Measurements from ENCODE around the gene BET1L. TPM values are rescaled to one million over a fixed set of nuclear protein-coding genes. Genes with fewer than 3 reads are reported as not detected.

BET1L gene
- total RNA-seq, 1 donor, result 16.2 TPM

- no peak for TF ChIP-seq CTCF (IDR thresholded peaks at IDR 0.05; ENCODE audit: insufficient read depth, low read length)
- peak within 1 kb of the TSS; percentile 78 for H3K4me3 ChIP-seq (ENCODE audit: low read depth, low read length)
- DNase-seq (ENCODE audit: low read depth), result peak; percentile 73
These were observed 29.9 kb upstream of the BET1L start, which contains the start of gene PSMD13 for GRCh38 chr11:236774-237767. Gene PSMD13, plus strand, starts transcription at chr11:236976. Its CDS starts 74 bp downstream, at chr11:237050.

- peak within 1 kb of the TSS; percentile 78 for H3K4me3 ChIP-seq (ENCODE audit: low read depth, low read length)
- DNase-seq (ENCODE audit: low read depth), result peak; percentile 67
- TF ChIP-seq CTCF (IDR thresholded peaks at IDR 0.05; ENCODE audit: insufficient read depth, low read length), result peak; percentile 37
These were observed 29.0 kb upstream of the BET1L start, which contains the start of gene SIRT3 for GRCh38 chr11:235997-236773. Gene SIRT3, minus strand, starts transcription at chr11:236342. Its CDS starts 14 bp downstream, at chr11:236328.

- no peak for TF ChIP-seq CTCF (IDR thresholded peaks at IDR 0.05; ENCODE audit: insufficient read depth, low read length)
- H3K4me3 ChIP-seq (ENCODE audit: low read depth, low read length), result peak overlapping the region; percentile 76
- peak; percentile 34 for DNase-seq (ENCODE audit: low read depth)
These were observed 28.4 kb upstream of the BET1L start for GRCh38 chr11:235609-235996.

GRCh38 chr11:235180-235579 lies 28.0 kb upstream of the BET1L start:
- TF ChIP-seq CTCF (IDR thresholded peaks at IDR 0.05; ENCODE audit: insufficient read depth, low read length), result no peak
- no peak for DNase-seq (ENCODE audit: low read depth)
- peak overlapping the region; percentile 76 for H3K4me3 ChIP-seq (ENCODE audit: low read depth, low read length)

GRCh38 chr11:232783-233565 lies 25.8 kb upstream of the BET1L start:
- no peak overlapping the region for H3K4me3 ChIP-seq (ENCODE audit: low read depth, low read length)
- no peak for DNase-seq (ENCODE audit: low read depth)
- TF ChIP-seq CTCF (IDR thresholded peaks at IDR 0.05; ENCODE audit: insufficient read depth, low read length), result no peak

- H3K4me3 ChIP-seq (ENCODE audit: low read depth, low read length), result no peak overlapping the region
- no peak for TF ChIP-seq CTCF (IDR thresholded peaks at IDR 0.05; ENCODE audit: insufficient read depth, low read length)
- no peak for DNase-seq (ENCODE audit: low read depth)
These were observed 23.2 kb upstream of the BET1L start for GRCh38 chr11:230431-230830.
